ENCODE data around the gene SYCE1.
"Not testable (repeated sequence)": the region's sequence is repeated elsewhere in the genome, so short reads cannot be mapped to it uniquely, and the experiment has no call there.

Gene SYCE1, protein sequence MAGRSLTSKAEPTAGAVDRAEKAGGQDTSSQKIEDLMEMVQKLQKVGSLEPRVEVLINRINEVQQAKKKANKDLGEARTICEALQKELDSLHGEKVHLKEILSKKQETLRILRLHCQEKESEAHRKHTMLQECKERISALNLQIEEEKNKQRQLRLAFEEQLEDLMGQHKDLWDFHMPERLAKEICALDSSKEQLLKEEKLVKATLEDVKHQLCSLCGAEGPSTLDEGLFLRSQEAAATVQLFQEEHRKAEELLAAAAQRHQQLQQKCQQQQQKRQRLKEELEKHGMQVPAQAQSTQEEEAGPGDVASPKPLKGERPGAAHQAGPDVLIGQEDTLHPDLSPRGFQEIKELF

GRCh38 chr10:133565441-133566294, at the start of gene SYCE1:
TSS of gene SYCE1 (minus strand) at chr10:133565583. CDS start at chr10:133565529, 54 bp downstream.
- DNase-seq = no peak

- DNase-seq = peak; percentile 96
Measured at GRCh38 chr10:133614830-133615580, 49.6 kb upstream of the SYCE1 start.

DNA sequence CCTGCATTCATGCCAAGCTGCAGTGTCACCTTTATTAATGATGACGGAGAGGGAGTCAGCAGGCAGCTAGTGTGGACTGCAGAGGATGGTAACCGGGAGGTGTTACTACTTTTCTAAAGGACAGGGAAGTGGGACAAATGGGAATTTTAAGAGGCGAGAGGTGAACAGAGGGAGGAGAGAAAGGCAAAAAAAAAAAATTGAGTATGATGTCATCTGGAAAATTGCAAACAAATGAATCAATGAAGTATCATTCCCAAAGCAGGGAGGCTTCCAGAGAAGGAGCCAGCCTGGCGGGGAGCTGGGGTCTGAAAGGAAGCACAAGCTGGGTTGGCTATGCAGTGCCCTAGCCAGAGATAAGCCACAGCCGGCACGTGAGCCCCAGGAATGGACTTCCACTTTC, 48.3 kb upstream of the SYCE1 start:
- DNase-seq = no peak

GRCh38 chr10:133611079-133611478, 45.7 kb upstream of the SYCE1 start:
- no peak for DNase-seq

DNA sequence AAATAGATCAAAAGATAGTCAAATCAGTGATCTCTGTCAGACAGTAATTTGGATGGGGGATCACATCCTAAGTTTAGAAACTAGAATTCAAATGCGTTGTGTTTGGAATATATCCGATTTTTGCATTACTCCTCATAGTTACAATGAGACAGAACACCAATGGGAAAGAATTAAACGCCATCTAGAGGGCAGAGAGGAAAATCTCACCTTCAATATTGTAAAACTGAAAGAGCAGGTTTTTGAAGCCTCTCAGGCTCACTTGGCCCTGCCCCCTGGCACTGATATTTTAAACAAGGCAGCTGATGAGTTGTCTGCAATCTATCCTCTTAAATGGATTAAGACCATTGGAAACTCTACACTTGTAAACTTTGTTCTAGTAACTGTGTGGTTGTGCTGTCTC, 43.5 kb upstream of the SYCE1 start:
- DNase-seq = peak; percentile 77

DNA sequence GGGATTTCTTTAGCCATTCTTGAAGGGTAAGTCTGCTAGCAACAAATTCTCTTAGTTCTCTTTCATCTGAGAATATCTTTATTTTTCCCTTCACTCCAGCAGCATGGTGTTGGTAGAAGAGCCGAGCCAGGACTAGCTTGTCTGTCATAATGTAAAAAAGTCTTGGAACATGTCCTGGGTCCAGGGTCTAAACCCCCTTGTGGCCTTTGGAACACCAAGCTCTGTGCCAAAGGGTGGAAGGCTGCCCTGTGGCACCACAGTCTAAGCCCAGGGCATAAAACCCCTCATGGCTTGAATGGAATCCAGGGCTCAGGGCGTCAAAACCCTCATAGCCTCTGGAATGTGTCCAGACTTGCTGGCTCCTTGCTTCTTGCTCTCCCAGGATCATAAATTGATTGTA, 38.1 kb upstream of the SYCE1 start:
- not testable (repeated sequence) for DNase-seq

- no peak for DNase-seq
Measured at GRCh38 chr10:133600657-133601056, 35.3 kb upstream of the SYCE1 start.

DNA sequence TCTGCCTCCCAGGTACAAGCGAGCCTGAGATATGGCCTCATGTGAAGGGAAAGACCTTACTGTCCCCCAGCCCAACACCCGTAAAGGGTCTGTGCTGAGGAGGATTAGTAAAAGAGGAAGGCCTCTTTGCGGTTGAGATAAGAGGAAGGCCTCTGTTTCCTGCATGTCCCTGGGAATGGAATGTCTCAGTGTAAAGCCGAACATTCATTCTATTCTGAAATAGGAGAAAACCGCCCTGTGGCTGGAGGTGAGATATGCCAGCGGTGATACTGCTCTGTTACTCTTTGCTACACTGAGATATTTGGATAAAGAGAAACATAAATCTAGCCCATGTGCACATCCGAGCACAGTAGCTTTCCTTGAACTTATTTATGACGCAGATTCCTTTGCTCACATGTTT, 34.5 kb upstream of the SYCE1 start:
- not testable (repeated sequence) for DNase-seq

DNA sequence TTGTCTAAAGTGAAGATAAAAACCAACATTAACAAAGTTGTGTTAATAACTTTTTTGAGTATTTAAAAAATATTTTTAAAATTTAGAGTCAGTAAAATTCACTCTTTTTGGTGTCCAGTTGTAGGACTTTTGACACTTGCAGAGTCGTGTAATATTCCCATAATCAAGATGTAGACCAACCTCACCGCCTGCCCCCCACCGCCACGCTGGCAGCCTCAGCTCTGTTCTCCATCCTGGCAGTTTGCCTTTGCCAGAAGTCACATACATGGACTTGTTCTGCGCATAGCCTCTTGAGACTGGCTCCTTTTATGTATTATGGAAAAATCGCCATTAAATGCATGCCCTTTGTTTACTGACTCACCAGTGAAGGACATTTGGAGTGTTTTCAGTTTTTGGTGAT, 27.3 kb upstream of the SYCE1 start:
- DNase-seq = no peak

DNA sequence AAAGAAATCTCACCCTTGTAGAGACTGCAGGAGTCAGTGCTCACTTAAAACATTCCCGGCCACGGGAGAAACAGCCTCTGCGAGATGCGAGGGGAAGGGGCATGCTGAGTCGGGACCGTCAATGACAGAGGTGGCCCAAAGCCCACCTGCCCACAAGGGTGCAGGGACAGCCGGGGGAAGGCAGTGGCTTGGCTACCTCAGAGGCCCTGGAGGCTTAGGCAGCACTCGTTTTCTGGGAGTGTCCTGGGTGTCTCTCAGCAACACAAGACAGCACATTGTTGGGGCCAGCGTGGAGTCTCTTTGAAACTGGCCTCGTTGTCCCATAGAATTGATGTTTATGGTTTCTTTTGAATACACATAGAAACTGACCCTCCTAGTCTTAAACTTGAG, 25.6 kb upstream of the SYCE1 start:
- no peak for DNase-seq

DNA sequence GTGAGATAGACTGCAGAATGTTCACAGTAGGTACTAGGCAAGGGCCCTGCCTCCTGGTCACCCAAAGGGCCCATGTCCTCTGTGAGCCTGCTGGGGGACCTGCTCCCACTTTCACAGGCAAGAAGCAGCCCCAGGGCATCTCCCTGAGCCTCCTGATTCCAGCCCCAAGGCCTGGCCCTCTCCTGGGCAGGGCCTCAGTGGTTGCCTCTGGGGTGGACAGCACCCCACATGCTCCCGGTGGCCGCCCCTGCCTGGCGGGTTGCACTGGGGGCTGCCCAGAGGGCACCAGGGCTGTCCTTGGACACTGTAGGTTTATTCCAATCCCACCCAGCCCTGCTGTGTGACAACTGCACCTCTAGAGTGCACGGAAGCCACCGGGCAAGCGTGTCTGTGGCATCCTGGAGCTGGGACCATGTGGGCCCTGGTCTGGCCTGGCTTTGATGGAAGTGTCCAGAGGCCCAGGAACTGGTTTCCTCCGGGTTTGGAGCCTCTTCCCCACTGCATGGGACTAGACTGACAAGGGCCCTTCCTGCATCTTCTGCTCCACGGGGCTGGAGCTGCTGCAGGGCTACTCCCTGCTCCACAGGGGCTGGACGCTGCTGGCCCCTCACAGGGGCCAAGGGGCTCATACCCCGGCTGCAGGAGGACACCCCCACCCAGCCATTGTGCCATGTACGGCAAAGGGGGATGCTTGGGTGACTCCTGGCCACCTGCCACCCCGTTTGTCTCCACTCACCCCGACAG, 25.0 kb upstream of the SYCE1 start:
- no peak for DNase-seq

GRCh38 chr10:133577037-133577436, 11.7 kb upstream of the SYCE1 start:
- DNase-seq = not testable (repeated sequence)

GRCh38 chr10:133573460-133573859, 8.1 kb upstream of the SYCE1 start:
- DNase-seq = not testable (repeated sequence)

DNA sequence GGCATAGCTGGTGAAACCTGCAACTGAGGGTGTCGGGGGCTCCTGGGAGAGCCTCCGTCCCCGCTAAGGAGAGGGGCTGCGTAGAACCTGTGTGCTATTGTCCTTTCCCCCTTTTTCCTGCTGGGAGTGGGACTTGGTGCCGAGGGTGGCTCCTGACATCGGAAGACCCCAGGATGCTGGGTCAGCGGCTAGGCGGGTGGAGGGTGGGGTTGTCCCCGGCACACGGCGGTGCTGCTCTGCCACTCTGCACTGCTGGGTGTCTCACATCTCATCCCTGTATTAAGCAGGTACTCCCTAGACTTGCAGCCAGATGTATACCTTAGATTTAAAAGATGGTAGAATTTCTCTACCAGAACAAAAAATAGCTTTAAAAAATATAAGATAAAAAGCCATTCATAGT, 6.7 kb upstream of the SYCE1 start:
- not testable (repeated sequence) for DNase-seq

DNA sequence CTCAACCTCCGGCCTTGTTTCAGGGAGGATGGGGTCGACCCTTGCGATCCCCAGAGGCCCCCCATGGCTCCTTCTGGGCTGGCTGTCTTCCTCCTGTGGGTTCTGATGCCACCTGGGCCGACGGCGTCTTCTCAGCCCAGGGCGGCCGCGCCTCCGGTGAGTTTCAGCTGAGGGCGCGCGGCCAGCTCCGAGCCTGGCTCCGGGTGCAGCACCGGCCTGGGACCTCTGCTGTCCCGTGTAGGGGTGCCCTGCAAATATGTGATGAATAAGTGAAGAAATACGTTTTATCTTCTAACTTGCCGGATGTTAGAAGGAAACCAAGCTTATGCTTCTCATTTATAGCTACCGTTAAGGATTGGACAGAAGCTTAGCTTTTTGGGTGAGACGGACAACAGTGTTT, 4.4 kb upstream of the SYCE1 start:
- not testable (repeated sequence) for DNase-seq

DNA sequence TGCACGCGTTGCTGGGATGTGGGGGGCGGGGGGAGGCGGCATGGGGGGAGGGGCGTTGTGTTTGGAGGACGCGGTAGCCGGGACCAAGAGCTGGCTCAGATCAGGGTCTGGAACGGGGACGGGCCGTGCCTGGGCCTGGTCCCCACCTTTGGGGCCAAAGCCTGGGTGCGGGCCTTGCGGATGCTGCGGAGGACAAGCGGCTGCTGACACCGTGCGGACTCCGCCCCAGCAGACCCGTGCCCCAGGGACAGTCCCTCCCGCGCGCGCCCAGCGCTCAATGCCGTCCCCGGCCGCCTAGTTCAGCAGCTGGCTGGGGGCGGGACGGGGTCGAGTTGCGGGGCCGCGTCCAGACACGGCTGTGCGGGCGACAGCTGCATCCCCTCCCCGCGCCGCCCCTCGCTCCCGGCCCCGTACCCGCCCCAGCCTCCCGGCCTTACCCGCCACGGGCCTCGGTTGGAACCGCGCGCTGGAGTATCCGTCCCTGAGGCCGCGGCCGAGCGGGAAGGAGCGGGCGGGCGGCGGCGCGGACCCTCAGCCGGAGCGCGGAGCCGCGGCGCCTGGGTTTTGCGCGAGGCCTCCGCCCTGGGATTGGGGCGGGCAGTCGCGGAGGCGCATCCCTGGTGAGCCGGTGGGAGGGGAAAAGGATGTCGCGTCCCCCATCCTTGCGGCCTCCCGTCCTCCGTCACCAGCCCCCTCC, 3.6 kb upstream of the SYCE1 start:
- peak; percentile 16 for DNase-seq

- DNase-seq = peak; percentile 23
Measured at GRCh38 chr10:133568287-133568614, 2.9 kb upstream of the SYCE1 start.

DNA sequence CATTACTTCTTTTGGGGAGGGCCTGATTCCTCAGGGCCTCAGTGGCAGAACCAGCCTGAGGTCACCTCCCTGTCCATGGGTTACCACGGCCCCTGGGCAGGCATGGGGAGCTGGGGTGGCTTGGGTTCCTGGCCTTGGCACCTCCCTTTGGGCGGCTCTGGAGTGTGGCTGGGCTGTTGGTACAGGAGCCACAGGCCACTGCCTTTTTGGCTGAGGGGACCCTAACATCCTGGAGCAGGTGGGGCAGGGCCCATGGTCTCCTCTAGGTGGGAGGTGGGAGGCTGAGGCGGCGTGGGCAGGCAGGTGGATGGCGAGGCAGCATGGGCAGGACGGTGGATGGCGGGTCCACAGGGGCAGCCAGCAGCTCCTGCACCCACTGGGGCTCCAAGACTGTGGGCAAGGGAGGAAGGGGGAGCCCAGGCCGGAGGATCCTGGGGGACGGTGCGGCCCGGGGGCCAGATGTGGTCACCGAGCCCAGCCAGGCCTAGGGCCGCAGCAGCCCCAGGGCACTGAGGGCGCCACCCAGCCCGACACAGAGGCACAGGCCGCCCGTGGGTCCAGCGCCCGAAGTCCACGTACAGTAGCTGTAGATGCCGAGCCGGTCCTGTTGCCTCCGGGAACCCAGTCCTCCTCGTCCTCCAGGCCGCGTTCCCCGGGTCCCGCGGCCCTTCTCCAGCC, 2.4 kb upstream of the SYCE1 start:
- no peak for DNase-seq

- no peak for DNase-seq
Measured at GRCh38 chr10:133567119-133567518, 1.7 kb upstream of the SYCE1 start.

- no peak for DNase-seq
Measured at GRCh38 chr10:133564816-133565215, 567 bp downstream of the SYCE1 start.

GRCh38 chr10:133559216-133559615, 6.2 kb downstream of the SYCE1 start:
- DNase-seq = no peak

DNA sequence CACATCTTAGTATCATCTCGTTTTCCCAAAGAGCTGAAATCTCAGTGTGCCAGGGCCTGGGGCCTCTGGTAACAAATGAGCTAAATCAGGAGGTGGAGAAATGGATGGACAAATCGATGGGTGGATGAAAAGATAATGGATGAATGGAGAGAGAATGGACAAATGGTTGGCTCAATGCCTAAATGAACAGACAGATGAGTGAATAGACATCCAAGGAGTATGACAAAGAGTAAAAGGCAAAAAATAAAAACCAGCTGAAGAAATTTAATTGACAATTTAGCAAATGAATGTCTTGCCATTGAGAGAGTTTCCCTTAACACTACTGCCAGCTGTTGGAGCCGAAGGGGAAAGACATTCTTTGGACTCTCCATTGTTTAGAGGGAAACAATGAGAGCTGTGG, 8.0 kb downstream of the SYCE1 start:
- DNase-seq = no peak

Data from DMS53 (cell line).